ENCODE measurements around the gene XRCC3.

Gene XRCC3

DNA sequence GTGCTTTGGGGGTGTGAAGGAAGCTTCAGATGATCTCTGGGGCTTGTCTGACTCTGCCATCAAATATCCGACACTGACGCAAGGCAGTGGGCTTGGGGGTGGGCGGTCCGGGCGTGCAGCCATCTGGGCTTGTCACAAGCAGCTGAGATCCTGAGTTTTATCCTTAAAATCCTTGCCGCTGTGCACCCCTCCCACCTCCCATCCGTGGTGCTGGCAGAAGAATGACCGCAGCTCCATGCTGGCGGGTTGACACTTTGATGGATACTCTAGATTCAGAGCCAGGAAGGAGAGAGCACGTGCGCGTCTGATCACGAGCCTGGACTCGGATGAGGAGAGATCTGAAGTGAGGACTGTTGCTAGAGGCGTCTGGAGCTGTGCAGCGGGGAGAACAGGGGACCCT, 3.3 kb upstream of the XRCC3 start:
- TF ChIP-seq, protein P1, sequence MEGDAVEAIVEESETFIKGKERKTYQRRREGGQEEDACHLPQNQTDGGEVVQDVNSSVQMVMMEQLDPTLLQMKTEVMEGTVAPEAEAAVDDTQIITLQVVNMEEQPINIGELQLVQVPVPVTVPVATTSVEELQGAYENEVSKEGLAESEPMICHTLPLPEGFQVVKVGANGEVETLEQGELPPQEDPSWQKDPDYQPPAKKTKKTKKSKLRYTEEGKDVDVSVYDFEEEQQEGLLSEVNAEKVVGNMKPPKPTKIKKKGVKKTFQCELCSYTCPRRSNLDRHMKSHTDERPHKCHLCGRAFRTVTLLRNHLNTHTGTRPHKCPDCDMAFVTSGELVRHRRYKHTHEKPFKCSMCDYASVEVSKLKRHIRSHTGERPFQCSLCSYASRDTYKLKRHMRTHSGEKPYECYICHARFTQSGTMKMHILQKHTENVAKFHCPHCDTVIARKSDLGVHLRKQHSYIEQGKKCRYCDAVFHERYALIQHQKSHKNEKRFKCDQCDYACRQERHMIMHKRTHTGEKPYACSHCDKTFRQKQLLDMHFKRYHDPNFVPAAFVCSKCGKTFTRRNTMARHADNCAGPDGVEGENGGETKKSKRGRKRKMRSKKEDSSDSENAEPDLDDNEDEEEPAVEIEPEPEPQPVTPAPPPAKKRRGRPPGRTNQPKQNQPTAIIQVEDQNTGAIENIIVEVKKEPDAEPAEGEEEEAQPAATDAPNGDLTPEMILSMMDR (IDR thresholded peaks at IDR 0.05; ENCODE audit: borderline replicate concordance, insufficient read depth, low read depth, low read length) = no peak
- no peak overlapping the region for H3K4me3 ChIP-seq (ENCODE audit: low read depth, low read length)

DNA sequence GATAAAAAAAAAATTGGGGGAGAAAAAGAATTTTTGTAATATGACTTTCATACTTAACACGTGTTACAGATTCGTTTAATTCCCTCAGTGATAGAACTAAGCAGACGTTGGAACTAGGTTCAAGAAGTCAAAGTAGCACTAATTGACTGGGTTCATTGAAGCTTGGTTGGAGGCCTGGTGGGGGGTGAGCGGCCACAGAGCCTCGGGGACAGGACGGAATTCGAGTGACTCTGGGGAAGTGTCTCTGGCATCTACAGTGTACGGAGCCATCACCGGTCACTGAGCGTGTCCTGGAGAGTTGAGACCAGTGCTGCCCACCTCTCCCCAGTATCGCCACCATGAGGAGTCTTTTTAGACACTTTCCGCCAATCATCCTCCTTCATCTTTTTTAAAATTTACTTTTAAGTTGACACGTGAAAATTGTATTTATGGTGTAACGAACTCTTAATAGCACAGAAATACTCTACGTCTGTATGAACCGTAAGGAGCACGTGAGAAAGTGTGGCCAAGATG, 1.7 kb upstream of the XRCC3 start:
- TF ChIP-seq, protein P1 (IDR thresholded peaks at IDR 0.05; ENCODE audit: borderline replicate concordance, insufficient read depth, low read depth, low read length) = no peak
- no peak overlapping the region for H3K4me3 ChIP-seq (ENCODE audit: low read depth, low read length)

DNA sequence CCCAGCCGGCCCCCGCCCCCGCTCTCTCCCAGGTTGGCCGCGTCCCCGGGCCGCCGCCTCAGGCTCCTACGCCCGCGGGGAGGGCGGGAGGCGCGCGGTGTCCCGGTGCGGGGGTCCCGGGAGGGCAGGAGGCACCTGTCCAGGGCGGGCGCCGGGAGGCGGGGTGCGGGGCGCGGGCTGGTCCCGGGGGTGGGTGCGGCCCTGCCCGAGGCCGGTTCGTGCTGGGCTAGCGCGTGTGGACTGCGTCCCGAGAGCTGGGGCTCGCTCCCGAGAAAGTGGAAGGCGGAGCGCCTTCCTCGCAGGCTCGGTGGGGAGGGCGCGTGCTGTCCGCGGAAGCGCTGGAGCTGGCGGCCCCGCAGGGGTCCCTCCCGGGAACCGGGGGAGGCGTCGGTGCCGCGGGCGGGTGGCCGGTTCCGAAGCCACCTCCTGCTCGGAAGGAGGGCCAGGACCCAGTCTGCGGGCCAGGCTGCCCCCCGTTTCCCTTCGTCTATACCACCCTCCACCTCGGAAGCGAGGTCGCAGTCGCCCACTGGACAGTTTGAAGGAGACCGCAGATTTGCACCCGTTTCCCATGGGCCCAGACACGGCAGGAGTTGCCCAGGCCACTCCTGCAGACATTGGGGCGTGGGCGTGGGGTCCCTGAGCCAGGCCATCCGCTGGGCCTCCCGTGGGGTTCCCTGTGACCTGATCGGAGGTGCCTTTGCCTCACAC, 995 bp upstream of the XRCC3 start:
- TF ChIP-seq, protein P1 (IDR thresholded peaks at IDR 0.05; ENCODE audit: borderline replicate concordance, insufficient read depth, low read depth, low read length) = no peak
- peak overlapping the region; percentile 89 for H3K4me3 ChIP-seq (ENCODE audit: low read depth, low read length)

DNA sequence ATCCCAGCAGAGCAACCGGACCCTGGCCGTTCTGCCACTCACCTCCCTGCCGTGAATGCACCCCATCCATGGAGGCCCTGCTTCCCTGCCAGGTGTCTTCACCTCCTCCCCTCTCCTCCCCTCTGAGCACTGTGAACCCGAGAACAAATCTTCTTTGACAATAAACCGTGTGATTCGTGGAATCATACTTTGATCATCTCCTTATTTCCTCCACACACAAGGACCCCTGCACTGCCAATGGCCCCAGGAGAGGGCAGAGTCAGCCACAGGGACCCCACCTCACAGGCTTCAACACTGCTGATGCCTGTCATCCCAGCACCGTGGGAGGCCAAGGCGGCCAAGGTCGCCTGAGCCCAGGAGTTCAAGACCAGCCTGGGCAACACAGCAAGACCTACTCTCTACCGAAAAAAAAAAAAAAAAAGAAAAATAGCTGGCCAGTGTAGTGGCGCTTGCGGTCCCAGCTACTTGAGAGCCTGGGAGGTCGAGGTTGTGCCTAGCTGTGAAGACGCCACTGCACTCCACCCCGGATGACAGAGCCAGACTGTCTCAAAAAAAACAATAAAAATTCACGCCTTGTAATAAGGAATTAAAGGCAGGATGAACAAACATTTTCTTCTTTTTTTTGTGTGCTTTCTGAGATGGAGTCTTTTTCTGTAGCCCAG, 1.1 kb downstream of the XRCC3 start:
- TF ChIP-seq, protein P1 (IDR thresholded peaks at IDR 0.05; ENCODE audit: borderline replicate concordance, insufficient read depth, low read depth, low read length) = no peak
- peak overlapping the region; percentile 89 for H3K4me3 ChIP-seq (ENCODE audit: low read depth, low read length)

DNA sequence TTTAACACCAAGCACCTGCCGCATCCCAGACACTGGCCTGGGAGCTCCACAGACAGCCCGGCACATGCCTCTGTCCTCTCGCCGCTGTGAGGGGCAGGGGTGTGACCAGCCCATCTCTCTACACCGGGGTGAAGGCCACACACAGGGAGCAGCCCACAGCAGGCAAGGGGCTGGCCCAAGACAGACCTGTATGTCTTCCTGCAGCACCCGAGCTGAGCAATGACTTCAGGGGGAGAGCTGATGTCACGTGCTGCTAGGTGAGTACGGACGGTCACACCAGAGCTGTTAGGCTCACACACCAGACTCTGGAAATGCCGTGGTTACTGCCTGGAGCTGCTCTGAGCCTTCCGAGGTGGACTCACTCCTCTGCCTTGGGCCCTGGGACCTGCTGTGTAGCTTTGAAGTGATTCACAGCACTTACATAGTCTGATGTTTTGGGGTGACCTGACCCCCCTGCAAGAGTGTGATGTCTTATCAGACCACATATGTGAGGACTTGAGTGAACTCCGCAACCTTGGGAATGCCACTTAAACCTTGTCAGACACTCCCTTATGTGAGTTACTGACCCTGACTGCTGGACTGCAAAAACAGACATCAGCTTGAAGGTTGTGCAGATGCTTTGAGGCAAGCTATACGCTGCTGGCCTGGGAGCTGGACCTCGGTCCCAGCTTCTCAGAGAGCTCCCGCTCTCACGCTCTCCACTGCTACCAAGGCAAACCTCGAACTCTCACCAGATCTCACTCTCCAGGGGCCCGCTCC, 1.8 kb downstream of the XRCC3 start:
- TF ChIP-seq, protein P1 (IDR thresholded peaks at IDR 0.05; ENCODE audit: borderline replicate concordance, insufficient read depth, low read depth, low read length) = no peak
- H3K4me3 ChIP-seq (ENCODE audit: low read depth, low read length) = peak overlapping the region; percentile 89

DNA sequence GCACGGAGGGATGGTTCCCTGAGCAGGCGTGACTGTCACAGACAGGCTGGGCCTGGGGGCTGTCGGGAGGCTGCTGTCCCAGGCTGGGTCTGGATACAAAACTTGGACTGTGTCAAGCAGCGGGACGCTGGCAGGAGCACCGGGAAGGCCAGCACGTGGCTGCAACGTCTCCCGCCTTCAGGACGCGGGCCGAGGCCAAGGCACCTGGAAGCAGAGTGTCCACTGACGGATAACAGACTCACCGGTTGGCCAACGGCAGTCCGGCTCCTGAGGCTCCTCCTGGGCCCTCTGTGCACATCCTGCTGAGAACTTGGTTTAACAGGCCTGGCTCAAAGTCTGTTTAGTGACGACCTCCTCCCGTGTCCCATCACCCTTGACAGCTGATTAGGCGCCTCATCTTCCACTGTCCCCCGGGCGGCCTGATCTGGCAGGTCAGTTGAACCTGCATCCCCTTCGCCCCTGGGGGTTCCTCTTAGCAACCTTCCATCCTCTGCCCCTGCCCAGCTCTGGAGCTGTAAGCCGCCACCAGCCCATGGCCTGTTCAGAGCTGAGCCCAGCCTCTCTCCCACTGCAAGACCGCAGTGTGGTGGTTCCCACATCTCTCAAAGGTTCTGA, 2.5 kb downstream of the XRCC3 start:
- H3K4me3 ChIP-seq (ENCODE audit: low read depth, low read length) = no peak overlapping the region
- TF ChIP-seq, protein P1 (IDR thresholded peaks at IDR 0.05; ENCODE audit: borderline replicate concordance, insufficient read depth, low read depth, low read length) = no peak

All from GM12875 (cell line).